Middle frontal gyrus (tissue), 1 donor: ENCODE data around the gene ACVR1.

Experiments used
- DNase-seq: peaks from one replicate; pipeline ENCODE4 v3.0.0-alpha.2; 2015; ENCODE audit warnings: low spot score; ENCODE audit errors: extremely low spot score

Gene ACVR1

GRCh38 chr2:157876066-157876785 is at the start of gene ACVR1:
TSS of gene ACVR1 (minus strand) at chr2:157876330. CDS start at chr2:157799493, 76,837 bp downstream.
- DNase-seq: peak; percentile 83

- no peak for DNase-seq
These were observed 48.9 kb upstream of the ACVR1 start for GRCh38 chr2:157925071-157925470.

- DNase-seq: no peak
These were observed 47.6 kb upstream of the ACVR1 start for GRCh38 chr2:157923598-157924217.

GRCh38 chr2:157922815-157923214 is 46.7 kb upstream of the ACVR1 start:
- no peak for DNase-seq

- DNase-seq: no peak
These were observed 46.2 kb upstream of the ACVR1 start for GRCh38 chr2:157922336-157922735.

GRCh38 chr2:157920736-157921135 is 44.6 kb upstream of the ACVR1 start:
- DNase-seq: no peak

- no peak for DNase-seq
These were observed 43.1 kb upstream of the ACVR1 start for GRCh38 chr2:157919181-157919580.

- DNase-seq: no peak
These were observed 42.2 kb upstream of the ACVR1 start for GRCh38 chr2:157918319-157918718.

- no peak for DNase-seq
These were observed 35.6 kb upstream of the ACVR1 start for GRCh38 chr2:157911750-157912149.

GRCh38 chr2:157911246-157911645 is 35.1 kb upstream of the ACVR1 start:
- no peak for DNase-seq

- DNase-seq: no peak
These were observed 29.0 kb upstream of the ACVR1 start for GRCh38 chr2:157905092-157905491.

- DNase-seq: peak; percentile 39
These were observed 27.5 kb upstream of the ACVR1 start for GRCh38 chr2:157903626-157904025.

- no peak for DNase-seq
These were observed 27.0 kb upstream of the ACVR1 start for GRCh38 chr2:157903151-157903550.

GRCh38 chr2:157902692-157903091 is 26.6 kb upstream of the ACVR1 start:
- no peak for DNase-seq

- DNase-seq: no peak
These were observed 25.2 kb upstream of the ACVR1 start for GRCh38 chr2:157901325-157901724.

- DNase-seq: no peak
These were observed 24.6 kb upstream of the ACVR1 start for GRCh38 chr2:157900684-157901083.

GRCh38 chr2:157900203-157900602 is 24.1 kb upstream of the ACVR1 start:
- no peak for DNase-seq

GRCh38 chr2:157899125-157899839 is 23.2 kb upstream of the ACVR1 start:
- DNase-seq: no peak

- DNase-seq: no peak
These were observed 22.5 kb upstream of the ACVR1 start for GRCh38 chr2:157898591-157898996.

GRCh38 chr2:157897106-157897971 is 21.2 kb upstream of the ACVR1 start:
- DNase-seq: no peak

- DNase-seq: no peak
These were observed 19.4 kb upstream of the ACVR1 start for GRCh38 chr2:157895531-157895930.
